GM19043 (cell line): Measurements from ENCODE around the gene EFHB.
"Not testable (repeated sequence)": the region's sequence is repeated elsewhere in the genome, so short reads cannot be mapped to it uniquely, and the experiment has no call there.

ENCODE experiments used
- ATAC-seq: cut with Tn5 transposase; IDR thresholded peaks from one replicate; pipeline ENCODE4 v1.9.1; 2021; ENCODE audit warnings: low read depth; ENCODE audit not compliant: unreplicated experiment

EFHB gene

DNA sequence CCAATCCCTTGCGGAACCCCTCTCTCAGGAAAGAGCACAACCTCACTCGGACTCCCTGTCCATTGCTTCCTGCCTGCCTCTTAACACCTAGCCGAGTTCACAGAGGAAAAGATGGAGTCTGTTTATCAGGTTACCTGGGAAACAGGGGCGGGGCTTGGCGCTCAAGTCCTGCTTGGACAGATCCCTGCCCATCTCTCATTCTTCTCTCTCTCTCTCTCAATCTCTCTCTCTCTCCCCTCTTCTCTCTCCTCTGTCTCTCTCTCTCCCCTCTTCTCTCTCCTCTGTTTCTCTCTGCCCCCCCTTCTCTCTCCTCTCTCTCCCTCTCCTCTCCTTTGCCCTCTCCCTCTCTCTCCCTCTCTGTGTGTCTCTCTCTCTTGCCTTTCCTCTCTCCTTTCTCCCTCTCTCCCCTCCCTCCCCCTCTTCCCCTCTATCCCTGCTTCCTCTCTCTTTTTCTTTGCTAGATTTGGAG is at the start of gene EFHB:
Gene EFHB, minus strand, starts transcription at position 120 of the 469 bp plus-strand sequence. CDS start 199 bp downstream, outside the sequence.
- no peak for ATAC-seq

DNA sequence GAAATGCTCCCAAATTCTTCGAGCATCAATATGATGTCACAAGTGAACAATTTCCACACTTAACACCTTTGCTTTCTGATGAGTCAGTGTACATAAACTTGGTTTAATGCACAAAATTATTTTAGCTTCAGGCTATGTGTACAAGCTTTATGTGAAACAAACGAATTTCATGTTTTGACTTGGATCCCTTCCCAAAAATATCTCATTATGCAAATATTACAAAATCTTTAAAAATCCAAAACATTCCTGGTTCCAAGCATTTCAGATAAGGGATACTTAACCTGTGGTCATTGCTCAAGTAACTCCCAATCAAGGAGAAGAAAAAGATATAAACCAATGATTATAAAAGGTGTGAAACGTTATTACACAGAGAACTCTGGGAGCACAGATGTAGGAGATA is 38.0 kb upstream of the EFHB start:
- no peak for ATAC-seq

DNA sequence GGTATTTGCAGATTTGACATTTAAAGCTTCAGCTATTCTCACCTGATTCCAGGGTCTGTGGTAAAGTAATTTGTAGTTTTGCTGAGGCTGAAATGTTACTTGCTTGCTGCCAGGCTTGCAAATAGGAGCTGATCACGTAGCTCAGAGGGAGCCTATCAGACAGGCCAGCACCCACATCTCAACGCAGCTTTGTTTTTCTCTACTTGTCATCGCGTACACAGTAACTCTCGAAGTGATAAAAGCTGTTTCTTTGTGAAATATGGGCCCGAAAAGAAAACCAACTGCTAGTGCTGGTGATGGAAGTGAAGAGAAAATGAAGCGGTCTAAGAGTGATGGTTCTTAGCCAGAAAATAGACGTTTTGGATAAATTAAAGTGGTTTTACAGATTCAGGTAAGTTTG is 36.3 kb upstream of the EFHB start:
- ATAC-seq, result no peak

GRCh38 chr3:19967812-19968211 is 33.8 kb upstream of the EFHB start:
- ATAC-seq, result no peak

- no peak for ATAC-seq
Observed at GRCh38 chr3:19967208-19967607, 33.2 kb upstream of the EFHB start.

- no peak for ATAC-seq
Observed at GRCh38 chr3:19961960-19962359, 27.9 kb upstream of the EFHB start.

DNA sequence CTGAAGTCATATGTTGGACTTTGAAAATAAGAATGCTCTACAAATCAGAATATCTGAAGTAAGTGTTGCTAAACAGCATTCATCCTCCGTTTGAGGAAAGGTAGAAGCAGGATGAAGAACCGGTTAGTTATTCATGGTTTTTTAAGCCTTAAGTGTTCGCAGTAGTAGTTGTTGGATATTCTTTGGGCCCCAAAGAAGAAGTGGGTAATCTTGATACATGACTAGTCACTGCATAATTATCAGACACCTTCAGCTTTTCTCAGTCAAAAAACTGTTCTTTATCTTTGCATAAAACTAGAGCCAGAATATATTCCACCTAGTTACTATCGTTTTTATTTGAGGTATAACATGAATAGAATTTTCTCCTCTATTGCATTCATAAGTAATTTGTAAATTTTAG is 26.7 kb upstream of the EFHB start:
- no peak for ATAC-seq

GRCh38 chr3:19959505-19959904 is 25.5 kb upstream of the EFHB start:
- no peak for ATAC-seq

- ATAC-seq, result not testable (repeated sequence)
Observed at GRCh38 chr3:19957354-19957753, 23.3 kb upstream of the EFHB start.

- ATAC-seq, result no peak
Observed at GRCh38 chr3:19954676-19955075, 20.7 kb upstream of the EFHB start.

DNA sequence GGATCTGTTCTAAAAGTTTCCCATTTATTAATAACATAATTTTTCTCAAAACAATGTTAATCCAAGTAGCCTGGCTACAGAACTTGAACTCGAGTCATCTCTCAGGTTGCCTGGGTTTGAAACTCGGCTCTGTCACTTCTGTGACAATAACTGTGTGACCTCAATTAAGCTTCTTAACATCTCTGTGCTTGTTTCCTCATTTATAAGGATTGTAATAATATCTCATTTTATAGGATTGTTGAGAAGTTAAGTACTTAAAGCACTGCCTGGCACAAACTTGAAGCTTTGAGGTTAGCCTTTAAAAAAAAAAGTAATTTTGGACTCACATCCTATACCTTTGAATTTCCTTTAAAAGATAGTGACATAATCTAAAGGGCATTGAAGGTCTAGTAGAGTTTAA is 16.3 kb upstream of the EFHB start:
- no peak for ATAC-seq

- ATAC-seq, result no peak
Observed at GRCh38 chr3:19948226-19948591, 14.2 kb upstream of the EFHB start.

GRCh38 chr3:19947549-19948225 is 13.7 kb upstream of the EFHB start:
- peak; percentile 5 for ATAC-seq

DNA sequence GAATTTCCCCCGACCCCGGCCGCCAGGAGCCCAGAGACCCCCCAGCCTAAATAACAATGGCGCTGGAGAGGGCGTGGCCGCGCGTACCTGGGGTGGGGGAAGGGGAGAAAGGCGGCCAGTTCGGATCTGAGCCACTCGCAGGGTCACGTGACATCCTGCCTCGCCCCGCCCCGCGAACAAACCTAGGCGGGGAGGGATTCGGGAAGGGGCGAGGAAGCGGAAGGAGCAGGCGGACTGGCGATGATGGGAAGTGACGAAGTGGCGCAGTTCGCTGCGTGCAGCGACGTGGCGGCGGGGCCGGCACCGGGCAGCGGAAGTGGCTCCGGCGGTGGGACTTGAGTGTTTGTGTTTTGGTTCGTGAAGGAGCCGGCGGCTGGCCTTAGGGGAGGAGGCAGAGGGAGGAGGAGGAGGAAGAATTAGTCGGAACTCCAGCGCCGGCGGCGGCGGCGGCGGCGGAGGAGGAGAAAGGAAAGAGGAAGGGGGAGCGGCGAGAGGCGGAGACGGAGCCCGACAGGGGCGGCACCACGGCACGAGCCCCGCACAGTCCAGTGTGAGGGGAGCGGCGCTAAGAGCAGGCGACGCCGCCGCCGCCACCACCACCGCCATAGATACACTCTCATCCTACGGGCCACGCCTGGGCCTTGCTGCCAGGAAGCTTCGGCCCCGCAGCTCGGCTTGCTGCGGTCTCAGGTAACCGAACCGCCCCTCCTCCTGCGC is 13.0 kb upstream of the EFHB start, which contains the start of gene RAB5A:
Gene RAB5A, plus strand, starts transcription at position 266 of the 717 bp plus-strand sequence. CDS start 3,802 bp downstream, outside the sequence.
- ATAC-seq, result peak; percentile 93

DNA sequence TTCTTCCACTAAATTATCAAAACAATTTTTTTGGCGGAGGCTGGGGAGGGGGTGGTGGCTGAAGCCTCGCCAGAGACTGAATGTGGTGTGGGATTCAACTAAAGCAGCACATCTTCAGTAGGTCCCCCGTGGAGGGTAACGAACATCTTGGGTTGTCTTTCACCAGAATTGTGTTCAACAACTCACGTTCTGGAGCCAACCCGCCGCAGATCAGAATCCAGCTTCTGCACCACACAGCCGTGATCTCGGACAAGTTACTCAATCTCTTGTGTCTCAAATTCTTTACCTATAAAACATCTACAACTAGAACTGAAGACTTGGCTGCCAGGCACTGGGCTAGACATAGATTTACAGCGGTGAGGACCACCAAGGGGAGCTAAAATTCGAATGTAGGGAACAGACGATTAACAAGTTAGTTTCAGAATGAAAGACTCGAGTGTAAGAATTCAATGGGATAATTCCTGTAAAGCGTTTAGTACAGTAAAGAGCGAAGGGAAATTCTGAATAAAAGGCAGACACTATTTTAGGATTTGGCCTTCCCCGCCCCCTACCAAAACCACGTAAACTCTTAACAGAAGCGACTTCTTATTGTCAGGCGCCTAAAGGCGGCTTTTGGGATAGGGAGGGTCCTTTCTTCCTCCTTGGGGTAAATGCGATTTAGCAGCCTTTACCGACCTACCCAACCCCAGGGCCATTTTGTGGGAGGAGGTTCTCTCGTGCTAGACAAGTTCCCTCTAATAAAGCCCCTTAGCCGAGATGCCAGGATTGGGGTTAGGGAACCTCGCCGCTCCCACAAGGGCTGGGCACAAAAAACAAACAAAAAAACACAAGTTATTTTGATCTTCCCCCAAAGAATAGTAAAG is 12.2 kb upstream of the EFHB start:
- peak; percentile 1 for ATAC-seq

- no peak for ATAC-seq
Observed at GRCh38 chr3:19945534-19945933, 11.5 kb upstream of the EFHB start.

DNA sequence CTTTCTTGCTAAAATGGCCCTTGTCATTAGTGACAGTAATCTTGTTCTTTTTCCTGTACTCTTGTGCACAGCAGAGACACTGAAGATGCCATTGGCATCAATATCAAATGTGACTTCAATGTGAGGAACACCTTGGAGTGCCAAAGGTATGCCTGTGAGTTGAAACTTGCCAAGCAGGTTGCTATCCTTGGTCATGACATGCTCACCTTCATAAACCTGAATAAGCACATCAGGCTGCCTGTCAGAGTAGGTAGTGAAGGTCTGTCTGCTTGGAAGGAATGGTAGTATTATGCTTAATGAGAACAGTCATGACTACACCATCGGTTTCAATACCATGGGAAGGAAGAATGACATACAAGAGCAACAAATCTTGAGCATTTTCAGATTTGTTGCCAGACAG is 6.6 kb upstream of the EFHB start:
- ATAC-seq, result no peak

- no peak for ATAC-seq
Observed at GRCh38 chr3:19938295-19938627, 4.2 kb upstream of the EFHB start.

- ATAC-seq, result no peak
Observed at GRCh38 chr3:19937459-19938294, 3.7 kb upstream of the EFHB start.

- no peak for ATAC-seq
Observed at GRCh38 chr3:19932422-19932821, 1.6 kb downstream of the EFHB start.
